Sigmoid colon (tissue), 7 donors: Measurements from ENCODE around the gene EPN2. TPM values are rescaled to one million over a fixed set of nuclear protein-coding genes. Genes with fewer than 3 reads are reported as not detected.
A peak's percentile ranks its signal among the peaks of the same experiment; 100 is the strongest.

ENCODE experiments used
- DNase-seq: peaks from one replicate; pipeline ENCODE4 v3.0.0-alpha.2; 2019
- H3K27ac ChIP-seq, 4 donors: fragments of 200-600 bp; sonication (generic); one replicate each; pipeline ENCODE4 v1.5.1; 2016 to 2019; ENCODE audit warnings: mild to moderate bottlenecking in 1 of 4
- H3K27me3 ChIP-seq, 3 donors: fragments of 200-600 bp; sonication (generic); one replicate each; pipeline ENCODE4 v1.5.1; 2019; ENCODE audit warnings: mild to moderate bottlenecking in 1 of 3
- H3K36me3 ChIP-seq, 4 donors: fragments of 200-600 bp; sonication (generic); one replicate each; pipeline ENCODE4 v1.5.1; 2016 to 2019
- H3K4me1 ChIP-seq, 4 donors: fragments of 200-600 bp; sonication (generic); one replicate each; pipeline ENCODE4 v1.5.1; 2017 to 2019
- H3K4me3 ChIP-seq, 4 donors: fragments of 200-600 bp; sonication (generic); one replicate each; pipeline ENCODE4 v1.5.1; 2017 to 2019; ENCODE audit warnings: mild to moderate bottlenecking in 2 of 4, moderate library complexity in 1 of 4
- H3K9me3 ChIP-seq, 4 donors: fragments of 200-600 bp in 3 of 4; sonication (generic) in 3 of 4; one replicate each; pipeline versions ENCODE4 v1.5.1 to v1.6.1; 2013 to 2019
- CTCF ChIP-seq, 4 experiments: fragments of 450-650 bp in 3 of 4; fragments of 200-600 bp in 1 of 4; IDR thresholded peaks; one replicate each; pipeline ENCODE4 v1.5.1; 2016 to 2019; ENCODE audit warnings: antibody characterized with exemption in 4 of 4, mild to moderate bottlenecking in 3 of 4, moderate library complexity in 2 of 4
- EP300 ChIP-seq, 4 donors: sonication (generic); formaldehyde crosslinking; IDR thresholded peaks; one replicate each; pipeline ENCODE4 v1.6.1; 2017; ENCODE audit warnings: antibody characterized with exemption in 4 of 4
- POLR2A ChIP-seq, 2 donors: fragments of 450-650 bp; IDR thresholded peaks; one replicate each; pipeline ENCODE4 v1.6.1; 2016; ENCODE audit warnings: antibody characterized with exemption in 2 of 2, mild to moderate bottlenecking in 2 of 2, moderate library complexity in 2 of 2
- POLR2AphosphoS5 ChIP-seq, 4 donors: sonication (generic); formaldehyde crosslinking; IDR thresholded peaks; one replicate each; pipeline ENCODE4 v1.6.1; 2017; ENCODE audit warnings: antibody characterized with exemption in 4 of 4
- WGBS, 2 donors: extraction: QIAGEN DNeasy Blood & Tissue Kit; methylation state at CpG; one replicate each; pipeline ENCODE4 v1.1.7; 2013; 5-methylcytosine and 5-hydroxymethylcytosine counted together
- intact Hi-C: fragments of 100-400 bp; cut with DNase I; formaldehyde crosslinking; loops from one replicate; pipeline ENCODE4 v1.15.1; 2023
- polyA plus RNA-seq, 3 donors: library from polyadenylated mRNA; stranded (reverse); fragments of 200-250 nt; gene quantifications; one replicate each; pipeline ENCODE4 v1.2.3, GENCODE V29; 2013
- total RNA-seq, 4 donors: library from RNA; depleted of rRNA; stranded (reverse); fragments of >200 nt; gene quantifications; one replicate each; pipeline ENCODE4 v1.1.0, GENCODE V29; 2016
- donor health status: healthy with polysubstance abuse.
- donor health status: Bipolar disorder and iron deficiency.
- donor health status: healthy.

Gene EPN2
- total and polyA plus RNA-seq, 7 donors = 12.0 to 55.4 (median 31.7) TPM

GRCh38 chr17:19338031-19338990, 101.1 kb downstream of the EPN2 start:
- Histone ChIP-seq H3K4me1 (peaks cover 0 to 29% (median 22%) of the 10 kb centered on the region in 4 donors), H3K27ac (no peak overlapping the region), H3K36me3 (peaks cover 4 to 23% (median 6%) of the 10 kb centered on the region in 4 donors), H3K4me3 (no peak overlapping the region), H3K27me3 (no peaks in the 10 kb centered on the region), H3K9me3 (no peaks in the 10 kb centered on the region)
- TF ChIP-seq CTCF (IDR thresholded peaks at IDR 0.05) (peak; percentile 31 to 65 (median 62)), POLR2A (IDR thresholded peaks at IDR 0.05) (no peak), EP300 (IDR thresholded peaks at IDR 0.05) (no peak), POLR2AphosphoS5 (IDR thresholded peaks at IDR 0.05) (peak in 2 of 4 donors; percentile 16 to 21)
- intact Hi-C loops = no loop called here
- peak; percentile 80 for DNase-seq
- WGBS, 2 donors = 69 to 71% methylated on average over 7 of the region's 7 CpGs

- Histone ChIP-seq H3K4me1 (peaks cover 0 to 29% (median 22%) of the 10 kb centered on the region in 4 donors), H3K27me3 (no peaks in the 10 kb centered on the region), H3K4me3 (no peak overlapping the region), H3K9me3 (no peaks in the 10 kb centered on the region), H3K36me3 (peaks cover 0 to 12% (median 0%) of the 10 kb centered on the region in 4 donors), H3K27ac (no peak overlapping the region)
- 81 to 90% methylated on average over 2 of the region's 2 CpGs for WGBS, 2 donors
- DNase-seq = no peak
- TF ChIP-seq EP300 (IDR thresholded peaks at IDR 0.05) (no peak), POLR2AphosphoS5 (IDR thresholded peaks at IDR 0.05) (no peak), CTCF (IDR thresholded peaks at IDR 0.05) (no peak), POLR2A (IDR thresholded peaks at IDR 0.05) (no peak)
- intact Hi-C loops = no loop called here
These were observed 102.2 kb downstream of the EPN2 start for GRCh38 chr17:19339341-19339815.

- peak; percentile 59 for DNase-seq
- WGBS, 2 donors = 70 to 71% methylated on average over 7 of the region's 7 CpGs
- Histone ChIP-seq H3K36me3 (peaks cover 0 to 4% (median 0%) of the 10 kb centered on the region in 4 donors), H3K4me3 (no peak overlapping the region), H3K4me1 (peaks cover 0 to 42% (median 29%) of the 10 kb centered on the region in 4 donors), H3K27me3 (no peaks in the 10 kb centered on the region), H3K9me3 (no peaks in the 10 kb centered on the region), H3K27ac (peak overlapping the region in 1 of 4 donors; percentile 27)
- TF ChIP-seq EP300 (IDR thresholded peaks at IDR 0.05) (no peak), CTCF (IDR thresholded peaks at IDR 0.05) (no peak), POLR2AphosphoS5 (IDR thresholded peaks at IDR 0.05) (peak in 1 of 4 donors; percentile 8)
- intact Hi-C loops = no loop called here
These were observed 104.1 kb downstream of the EPN2 start for GRCh38 chr17:19341211-19341631.

GRCh38 chr17:19341641-19342610, 104.8 kb downstream of the EPN2 start:
- intact Hi-C loops = no loop called here
- peaks cover 0 to 44% (median 36%) of the 10 kb centered on the region in 4 donors for H3K4me1 ChIP-seq
- no peak overlapping the region for H3K4me3 ChIP-seq
- no peaks in the 10 kb centered on the region for H3K27me3 ChIP-seq
- no peaks in the 10 kb centered on the region for H3K9me3 ChIP-seq
- H3K27ac ChIP-seq = peak overlapping the region in 2 of 4 donors; percentile 27 to 42
- peak; percentile 68 for DNase-seq
- WGBS, 2 donors = 66 to 73% methylated on average over 20 of the region's 20 CpGs
- peak in 1 of 4 donors; percentile 5 for TF ChIP-seq POLR2AphosphoS5 (IDR thresholded peaks at IDR 0.05)
- TF ChIP-seq CTCF (IDR thresholded peaks at IDR 0.05) = no peak
- H3K36me3 ChIP-seq = no peaks in the 10 kb centered on the region
